NT2/D1 (cell line): ENCODE data around the gene PDLIM7.

Source experiments
- DNase-seq: peaks from one replicate; pipeline ENCODE4 v3.0.0-alpha.2; 2011; ENCODE audit warnings: low read depth, low spot score
- H3K27me3 ChIP-seq: 2 replicates; pipeline ENCODE4 v1.6.0; 2011; ENCODE audit warnings: mild to moderate bottlenecking; ENCODE audit not compliant: insufficient read length, insufficient read depth
- H3K36me3 ChIP-seq: 2 replicates; pipeline ENCODE4 v1.6.1; 2011; ENCODE audit warnings: mild to moderate bottlenecking, low read length, mixed read lengths; ENCODE audit not compliant: insufficient read depth, insufficient read length
- H3K4me1 ChIP-seq: 2 replicates; pipeline ENCODE4 v1.5.1; 2011; ENCODE audit not compliant: insufficient read depth, insufficient read length
- H3K4me3 ChIP-seq: 2 replicates; pipeline ENCODE4 v1.5.1; 2011; ENCODE audit warnings: low read depth; ENCODE audit not compliant: insufficient read length
- H3K9ac ChIP-seq: 2 replicates; pipeline ENCODE4 v1.6.0; 2011; ENCODE audit warnings: low read depth; ENCODE audit not compliant: insufficient read length
- H3K9me3 ChIP-seq: 2 replicates; pipeline ENCODE4 v1.5.1; 2011; ENCODE audit warnings: mild to moderate bottlenecking, low read length; ENCODE audit not compliant: insufficient read depth
- SUZ12 ChIP-seq: IDR thresholded peaks from 2 replicates; pipeline ENCODE4 v1.6.1; 2011; ENCODE audit not compliant: insufficient read length, insufficient read depth; ENCODE audit errors: extremely low read depth
- YY1 ChIP-seq: IDR thresholded peaks from 2 replicates; pipeline ENCODE4 v1.6.1; 2011; ENCODE audit not compliant: insufficient read length, insufficient read depth
- ZNF274 ChIP-seq: IDR thresholded peaks from 2 replicates; pipeline ENCODE4 v1.6.1; 2011; ENCODE audit warnings: mild to moderate bottlenecking, low read depth, low read length

PDLIM7 gene

DNA sequence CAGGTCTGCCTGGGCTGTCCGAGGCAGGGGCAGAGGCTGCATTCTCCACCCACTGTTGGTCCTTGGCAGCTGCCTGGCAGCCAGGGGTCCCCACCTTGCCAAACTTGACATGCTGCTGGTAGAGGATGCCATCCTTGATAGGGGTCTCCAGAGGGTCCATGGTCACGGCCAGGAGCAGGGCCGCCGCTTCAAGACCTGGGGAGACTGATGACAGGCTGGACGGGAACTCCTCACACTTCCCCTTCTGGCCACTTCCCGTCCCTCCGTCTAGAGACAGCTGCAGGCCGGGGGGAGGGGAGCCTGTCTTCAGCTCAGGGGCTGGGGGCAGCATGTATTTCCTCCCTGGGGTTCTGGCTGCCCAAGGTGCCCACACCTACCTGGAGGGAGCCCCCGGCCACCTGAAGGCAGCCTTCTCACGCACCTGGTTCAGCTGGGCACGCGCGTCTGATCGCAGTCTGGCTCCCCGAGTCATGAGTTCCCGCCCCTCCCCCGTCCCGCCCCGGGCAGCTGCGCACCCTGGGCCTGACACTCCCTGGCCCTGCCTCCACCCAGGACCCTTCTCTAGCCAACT is 12.1 kb upstream of the PDLIM7 start, which contains the start of gene DOK3:
DOK3 (minus strand) TSS at position 446 of the 571 bp plus-strand sequence; CDS start at position 160, 286 bp downstream.
- Histone ChIP-seq H3K4me1 (peaks cover 21% of the 10 kb centered on the region), H3K9ac (peak within 1 kb of the TSS; percentile 43), H3K9me3 (no peaks in the 10 kb centered on the region), H3K27me3 (no peaks in the 10 kb centered on the region), H3K4me3 (no peak within 1 kb of the TSS), H3K36me3 (peaks cover 89% of the 10 kb centered on the region)
- DNase-seq = no peak
- TF ChIP-seq SUZ12 (no peak), ZNF274 (no peak), YY1 (no peak)

DNA sequence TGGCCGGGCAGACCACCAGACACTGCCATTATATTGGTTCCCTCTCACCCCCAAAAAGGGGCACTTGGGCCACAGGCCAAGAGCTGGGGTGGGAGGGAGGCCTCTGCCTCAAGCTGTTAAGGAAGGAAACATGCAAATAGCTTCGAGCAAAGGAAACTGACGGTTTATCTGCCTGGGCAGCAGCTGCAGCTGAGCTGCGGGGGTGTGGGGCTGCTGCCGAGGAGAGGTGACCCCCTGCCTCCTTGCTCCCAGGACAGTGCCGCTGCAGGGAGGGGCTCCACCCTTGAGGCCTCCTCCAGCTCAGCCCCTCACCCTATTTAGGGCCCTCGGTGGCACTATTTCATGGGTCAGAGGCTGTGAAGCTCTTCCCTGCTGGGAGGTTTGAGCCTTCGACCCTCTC is 11.4 kb upstream of the PDLIM7 start:
- Histone ChIP-seq H3K9ac (no peak overlapping the region), H3K9me3 (no peaks in the 10 kb centered on the region), H3K27me3 (no peaks in the 10 kb centered on the region), H3K36me3 (peaks cover 89% of the 10 kb centered on the region), H3K4me1 (peaks cover 23% of the 10 kb centered on the region), H3K4me3 (no peak overlapping the region)
- no peak for TF ChIP-seq YY1
- no peak for TF ChIP-seq SUZ12
- TF ChIP-seq ZNF274 = no peak
- no peak for DNase-seq

DNA sequence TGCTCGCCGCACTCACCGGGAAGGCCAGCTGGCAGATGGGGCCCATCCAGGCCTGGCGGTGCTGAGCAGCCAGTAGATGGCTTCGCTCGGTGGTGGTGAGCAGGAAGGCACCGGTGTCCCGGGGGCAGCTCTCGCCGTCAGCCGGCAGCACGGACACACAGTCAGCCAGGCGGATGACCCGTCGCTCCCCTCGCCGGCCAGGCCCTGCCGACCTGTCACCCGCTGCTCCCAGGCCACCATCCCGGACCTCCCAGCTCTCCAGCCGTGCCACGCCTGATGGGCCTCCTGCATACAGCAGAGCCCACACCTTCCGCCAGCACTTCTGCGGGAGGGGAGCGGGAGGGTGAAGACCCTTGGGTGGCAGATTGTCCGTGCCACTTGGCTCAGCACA is 10.8 kb upstream of the PDLIM7 start:
- TF ChIP-seq YY1 (no peak), ZNF274 (no peak), SUZ12 (no peak)
- H3K27me3 ChIP-seq = no peaks in the 10 kb centered on the region
- H3K4me3 ChIP-seq = no peak overlapping the region
- peaks cover 89% of the 10 kb centered on the region for H3K36me3 ChIP-seq
- H3K9ac ChIP-seq = peak overlapping the region; percentile 46
- H3K9me3 ChIP-seq = no peaks in the 10 kb centered on the region
- H3K4me1 ChIP-seq = peaks cover 25% of the 10 kb centered on the region
- DNase-seq = no peak

DNA sequence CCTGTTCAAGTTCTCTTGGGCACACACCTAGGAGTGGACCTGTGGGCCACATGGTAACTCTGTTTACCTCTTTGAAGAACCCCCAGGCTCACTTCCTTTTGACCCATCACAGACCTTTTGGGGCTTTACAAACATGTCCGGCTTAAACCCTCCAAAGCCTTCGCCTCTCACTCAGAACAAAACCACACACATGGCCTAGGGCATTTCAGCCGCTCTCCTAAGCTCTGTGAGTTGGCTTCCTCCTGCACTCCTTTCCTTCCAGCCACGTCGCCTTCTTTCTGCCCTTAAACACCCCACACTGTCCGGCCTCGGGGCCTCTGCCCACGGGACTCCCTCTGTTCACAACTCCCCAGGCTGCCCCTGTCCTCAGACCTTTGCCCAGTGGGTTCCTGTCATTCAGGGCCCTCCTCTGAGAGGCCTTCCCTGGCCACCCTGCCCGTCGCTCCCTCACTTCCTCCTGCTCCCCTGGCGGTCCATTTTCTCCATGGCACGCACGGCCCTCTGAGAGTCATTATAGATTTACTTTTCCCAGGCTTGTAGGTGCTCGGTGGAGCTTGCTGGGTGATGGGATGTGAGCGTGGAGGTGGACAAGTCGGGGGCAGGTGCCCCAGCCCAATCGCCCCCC is 10.3 kb upstream of the PDLIM7 start:
- Histone ChIP-seq H3K9me3 (no peaks in the 10 kb centered on the region), H3K27me3 (no peaks in the 10 kb centered on the region), H3K9ac (no peak overlapping the region), H3K4me1 (peaks cover 25% of the 10 kb centered on the region), H3K36me3 (peaks cover 89% of the 10 kb centered on the region), H3K4me3 (no peak overlapping the region)
- TF ChIP-seq YY1 = no peak
- no peak for TF ChIP-seq ZNF274
- TF ChIP-seq SUZ12 = no peak
- DNase-seq = no peak

DNA sequence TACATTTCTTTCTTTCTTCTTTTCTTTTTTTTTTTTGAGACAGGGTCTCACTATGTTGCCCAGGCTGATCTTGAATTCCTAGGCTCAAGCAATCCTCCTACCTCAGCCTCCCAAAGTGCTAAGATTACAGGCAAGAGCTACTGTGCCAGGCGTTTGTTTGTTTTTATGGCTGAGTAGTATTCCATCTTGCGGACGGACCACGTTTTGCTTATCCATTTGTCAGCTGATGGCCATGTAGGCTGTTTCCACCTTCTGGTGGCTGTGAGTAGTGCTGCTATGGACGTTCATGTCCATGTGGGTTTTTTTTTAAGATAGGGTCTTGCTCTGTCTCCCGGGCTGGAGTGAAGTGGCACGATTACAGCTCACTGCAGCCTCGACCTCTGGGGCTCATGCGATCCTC is 9.8 kb upstream of the PDLIM7 start:
- Histone ChIP-seq H3K9ac (no peak overlapping the region), H3K4me3 (no peak overlapping the region), H3K27me3 (no peaks in the 10 kb centered on the region), H3K36me3 (peaks cover 89% of the 10 kb centered on the region), H3K4me1 (peaks cover 25% of the 10 kb centered on the region), H3K9me3 (no peaks in the 10 kb centered on the region)
- no peak for TF ChIP-seq YY1
- no peak for DNase-seq

DNA sequence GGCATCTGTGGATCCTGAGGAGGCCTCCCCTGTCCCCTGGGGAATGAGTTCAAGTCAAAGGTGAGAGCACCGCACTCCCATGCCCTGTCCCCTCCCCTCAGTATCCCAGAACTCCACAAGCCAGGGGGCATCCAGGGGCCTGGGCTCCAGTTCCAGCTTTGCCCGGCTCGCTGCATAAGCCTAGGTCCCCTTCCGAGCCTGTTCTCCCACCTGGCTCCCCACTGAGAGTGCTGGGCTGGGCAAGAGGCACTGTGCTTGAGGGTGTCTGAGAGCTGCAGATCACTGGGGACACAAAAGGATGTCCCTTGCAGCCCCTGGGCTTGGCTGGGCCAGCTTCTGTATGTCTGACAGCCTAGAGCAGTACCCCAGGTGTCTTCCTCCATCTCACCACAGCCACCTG is 7.7 kb upstream of the PDLIM7 start:
- TF ChIP-seq ZNF274 = no peak
- TF ChIP-seq SUZ12 = no peak
- TF ChIP-seq YY1 = no peak
- Histone ChIP-seq H3K4me3 (no peak overlapping the region), H3K4me1 (peaks cover 22% of the 10 kb centered on the region), H3K9me3 (no peaks in the 10 kb centered on the region), H3K9ac (no peak overlapping the region), H3K27me3 (no peaks in the 10 kb centered on the region), H3K36me3 (peaks cover 68% of the 10 kb centered on the region)
- DNase-seq = no peak

DNA sequence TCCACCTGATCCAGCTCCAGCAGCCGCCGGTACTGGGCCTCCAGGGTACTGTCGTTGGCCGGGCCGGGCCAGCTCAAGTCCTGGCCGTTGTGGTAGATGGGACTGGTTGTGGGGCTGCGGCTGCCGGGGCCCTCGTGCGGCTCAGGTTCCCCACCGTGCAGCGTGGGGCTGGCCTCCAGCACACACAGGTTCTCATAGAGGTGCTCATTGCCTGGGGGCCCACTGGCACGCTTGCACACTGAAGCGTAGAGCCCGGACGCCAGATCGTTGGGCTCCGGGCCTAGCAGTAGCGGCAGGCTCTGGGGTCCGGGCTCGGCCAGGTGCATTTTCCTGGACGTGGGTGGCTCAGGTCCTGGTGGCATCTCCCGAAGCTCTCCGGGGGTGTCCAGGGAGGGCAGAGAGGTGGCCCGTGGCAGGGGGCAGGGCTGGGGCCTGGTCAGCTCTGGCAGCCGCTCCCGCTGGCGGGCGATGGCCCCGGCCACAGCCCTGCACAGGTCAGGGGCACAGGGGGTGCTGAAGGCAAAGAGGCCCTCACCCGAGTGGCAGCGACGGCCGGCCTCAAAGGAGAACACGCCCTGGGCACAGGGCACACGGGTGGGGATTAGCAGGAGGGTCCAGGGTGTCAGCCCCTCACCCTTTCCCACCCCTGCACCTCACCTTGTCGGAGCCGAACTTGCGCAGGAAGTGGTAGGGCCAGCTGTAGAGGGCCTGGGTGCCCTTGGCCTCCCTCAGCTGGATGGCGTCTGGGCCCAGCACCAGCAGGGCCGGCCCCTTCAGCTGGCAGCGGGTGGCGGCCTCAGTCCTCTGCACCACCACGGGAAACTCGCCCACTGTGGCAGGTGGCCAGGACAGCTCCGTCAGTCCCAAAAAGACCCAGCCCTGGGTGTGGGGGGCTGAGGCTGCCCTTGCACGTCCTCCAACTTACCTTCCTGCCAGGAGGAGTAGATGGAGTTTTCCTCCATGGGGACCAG is 7.0 kb upstream of the PDLIM7 start:
- Histone ChIP-seq H3K27me3 (no peaks in the 10 kb centered on the region), H3K4me1 (peaks cover 15% of the 10 kb centered on the region), H3K9me3 (no peaks in the 10 kb centered on the region), H3K9ac (peak overlapping the region; percentile 3), H3K4me3 (no peak overlapping the region), H3K36me3 (peaks cover 61% of the 10 kb centered on the region)
- TF ChIP-seq SUZ12 = no peak
- no peak for TF ChIP-seq ZNF274
- TF ChIP-seq YY1 = no peak
- no peak for DNase-seq
